ENCODE results near the gene PLSCR3.

PLSCR3 gene

GRCh38 chr17:7394452-7395191, at the start of gene PLSCR3:
PLSCR3 (minus strand) TSS chr17:7394525; CDS start chr17:7394110, 415 bp downstream.
- DNase-seq (ENCODE audit: low read depth in 2 of 2): peak; percentile 40 to 52

GRCh38 chr17:7443499-7444485, 49.5 kb upstream of the PLSCR3 start:
- no peak for DNase-seq (ENCODE audit: low read depth in 2 of 2)

- DNase-seq (ENCODE audit: low read depth in 2 of 2): no peak
These were observed 47.8 kb upstream of the PLSCR3 start for GRCh38 chr17:7442142-7442541.

GRCh38 chr17:7441266-7441665, 46.9 kb upstream of the PLSCR3 start:
- no peak for DNase-seq (ENCODE audit: low read depth in 2 of 2)

GRCh38 chr17:7440834-7441195, 46.5 kb upstream of the PLSCR3 start:
- DNase-seq (ENCODE audit: low read depth in 2 of 2): no peak

- no peak for DNase-seq (ENCODE audit: low read depth in 2 of 2)
These were observed 45.9 kb upstream of the PLSCR3 start for GRCh38 chr17:7440113-7440833.

- no peak for DNase-seq (ENCODE audit: low read depth in 2 of 2)
These were observed 45.3 kb upstream of the PLSCR3 start, which contains the start of gene FGF11 for GRCh38 chr17:7439462-7440112. FGF11 (plus strand) TSS chr17:7439512; CDS start chr17:7439621, 109 bp downstream.

- DNase-seq (ENCODE audit: low read depth in 2 of 2): no peak
These were observed 44.5 kb upstream of the PLSCR3 start for GRCh38 chr17:7438656-7439460.

- DNase-seq (ENCODE audit: low read depth in 2 of 2): no peak
These were observed 43.8 kb upstream of the PLSCR3 start for GRCh38 chr17:7437950-7438614.

- DNase-seq (ENCODE audit: low read depth in 2 of 2): no peak
These were observed 43.1 kb upstream of the PLSCR3 start for GRCh38 chr17:7437369-7437863.

GRCh38 chr17:7436556-7437368, 42.4 kb upstream of the PLSCR3 start:
- DNase-seq (ENCODE audit: low read depth in 2 of 2): no peak

- no peak for DNase-seq (ENCODE audit: low read depth in 2 of 2)
These were observed 41.6 kb upstream of the PLSCR3 start for GRCh38 chr17:7435676-7436555.

- DNase-seq (ENCODE audit: low read depth in 2 of 2): no peak
These were observed 38.0 kb upstream of the PLSCR3 start for GRCh38 chr17:7432296-7432695.

- DNase-seq (ENCODE audit: low read depth in 2 of 2): no peak
These were observed 36.9 kb upstream of the PLSCR3 start for GRCh38 chr17:7431231-7431630.

- no peak for DNase-seq (ENCODE audit: low read depth in 2 of 2)
These were observed 35.4 kb upstream of the PLSCR3 start for GRCh38 chr17:7429722-7430121.

- no peak for DNase-seq (ENCODE audit: low read depth in 2 of 2)
These were observed 34.2 kb upstream of the PLSCR3 start, which contains the start of gene SPEM3 for GRCh38 chr17:7428557-7428956. SPEM3 (plus strand) TSS chr17:7428857; CDS start chr17:7428903, 46 bp downstream.

- no peak for DNase-seq (ENCODE audit: low read depth in 2 of 2)
These were observed 33.2 kb upstream of the PLSCR3 start for GRCh38 chr17:7427549-7427948.
